T47D (cell line): Measurements from ENCODE around the gene RTN1.
"Not testable (repeated sequence)": the region's sequence is repeated elsewhere in the genome, so short reads cannot be mapped to it uniquely, and the experiment has no call there.

Source experiments
- DNase-seq, 2 experiments: peaks; one replicate each; pipeline versions ENCODE4 v3.0.0 to v3.0.0-alpha.2; 2011 to 2012; ENCODE audit warnings: low read depth in 1 of 2, low spot score in 1 of 2
- JUND ChIP-seq: IDR thresholded peaks from 2 replicates; pipeline ENCODE4 v1.6.1; 2012; ENCODE audit warnings: low read depth
- in situ Hi-C: cut with HindIII; loops from 2 replicates; pipeline ENCODE4 v1.10.0; 2016; ENCODE audit warnings: low sequenced_read_pairs, low pct_unique_long_range_greater_than_20kb

Gene RTN1

DNA sequence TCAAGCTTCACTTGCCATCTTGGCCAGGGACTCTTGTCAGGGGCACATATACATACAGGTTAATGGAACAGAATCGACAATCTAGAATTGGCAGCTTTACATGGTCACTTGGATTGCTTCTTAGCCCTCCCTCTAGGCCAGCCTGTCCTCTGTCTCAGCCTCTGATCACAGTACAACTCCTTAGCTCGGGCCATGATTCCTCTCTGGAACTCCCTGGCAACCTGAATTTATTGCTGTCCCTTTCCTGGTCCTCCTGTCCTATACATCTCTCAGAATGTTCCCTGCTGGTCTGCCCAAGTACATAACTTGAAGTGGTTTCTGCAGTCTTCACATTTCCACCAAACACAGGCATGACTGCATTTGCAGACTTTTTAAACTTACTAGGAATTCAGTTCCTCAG is 214.1 kb downstream of the RTN1 start:
- TF ChIP-seq JUND = no peak
- in situ Hi-C loops = no loop called here
- no peak for DNase-seq

GRCh38 chr14:59654131-59654530 is 216.4 kb downstream of the RTN1 start:
- in situ Hi-C loops, DNase-seq: not testable (repeated sequence)

DNA sequence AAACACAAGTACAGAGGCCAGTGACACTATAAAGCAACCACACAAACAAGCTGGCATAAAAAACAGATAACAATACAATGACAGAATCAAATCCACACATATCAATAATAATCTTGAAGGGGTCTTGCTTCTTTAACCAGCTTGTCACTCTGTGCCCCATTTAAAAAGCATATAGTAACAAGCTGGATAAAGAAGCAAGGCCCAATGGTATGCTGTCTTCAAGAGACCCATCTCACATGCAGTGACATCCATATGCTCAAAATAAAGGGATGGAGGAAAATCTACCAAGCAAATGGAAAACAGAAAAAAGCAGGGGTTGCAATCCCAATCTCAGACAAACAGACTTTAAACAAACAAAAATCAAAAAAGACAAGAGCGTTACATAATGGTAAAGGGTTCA is 223.7 kb downstream of the RTN1 start:
- DNase-seq, in situ Hi-C loops: not testable (repeated sequence)

- in situ Hi-C loops = no loop called here
- DNase-seq = no peak
- no peak for TF ChIP-seq JUND
These were observed 231.7 kb downstream of the RTN1 start for GRCh38 chr14:59638885-59639284.

GRCh38 chr14:59634617-59635016 is 236.0 kb downstream of the RTN1 start:
- no peak for DNase-seq
- in situ Hi-C loops = no loop called here
- no peak for TF ChIP-seq JUND

GRCh38 chr14:59633486-59633885 is 237.1 kb downstream of the RTN1 start:
- no peak for DNase-seq
- in situ Hi-C loops = no loop called here
- no peak for TF ChIP-seq JUND

DNA sequence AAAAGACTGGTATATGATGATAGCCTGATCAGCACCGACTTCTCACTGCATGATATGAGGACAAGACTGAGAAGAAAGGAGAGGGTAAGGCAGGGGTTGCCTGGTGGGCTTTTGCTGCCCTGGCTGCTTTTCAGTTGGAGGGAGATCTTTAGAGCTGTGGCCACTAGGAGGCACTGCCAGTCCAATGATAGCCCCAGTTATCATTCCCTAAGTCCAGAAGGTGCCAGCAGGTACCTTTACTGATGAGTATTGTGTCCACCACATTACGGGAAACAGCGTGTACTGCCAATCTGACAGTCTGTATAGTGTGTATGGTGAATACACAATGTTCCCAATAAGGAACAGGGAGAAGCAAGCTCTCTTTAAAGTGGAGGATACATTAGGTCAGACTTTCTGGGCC is 238.2 kb downstream of the RTN1 start:
- DNase-seq = peak in 1 of 2 experiments; percentile 50
- in situ Hi-C loops = no loop called here
- TF ChIP-seq JUND = no peak

- in situ Hi-C loops = no loop called here
- DNase-seq = peak in 1 of 2 experiments; percentile 25
- no peak for TF ChIP-seq JUND
These were observed 239.3 kb downstream of the RTN1 start for GRCh38 chr14:59631237-59631636.

GRCh38 chr14:59630288-59630963 is 240.2 kb downstream of the RTN1 start:
- in situ Hi-C loops = no loop called here
- TF ChIP-seq JUND = no peak
- DNase-seq = peak; percentile 48 to 69

DNA sequence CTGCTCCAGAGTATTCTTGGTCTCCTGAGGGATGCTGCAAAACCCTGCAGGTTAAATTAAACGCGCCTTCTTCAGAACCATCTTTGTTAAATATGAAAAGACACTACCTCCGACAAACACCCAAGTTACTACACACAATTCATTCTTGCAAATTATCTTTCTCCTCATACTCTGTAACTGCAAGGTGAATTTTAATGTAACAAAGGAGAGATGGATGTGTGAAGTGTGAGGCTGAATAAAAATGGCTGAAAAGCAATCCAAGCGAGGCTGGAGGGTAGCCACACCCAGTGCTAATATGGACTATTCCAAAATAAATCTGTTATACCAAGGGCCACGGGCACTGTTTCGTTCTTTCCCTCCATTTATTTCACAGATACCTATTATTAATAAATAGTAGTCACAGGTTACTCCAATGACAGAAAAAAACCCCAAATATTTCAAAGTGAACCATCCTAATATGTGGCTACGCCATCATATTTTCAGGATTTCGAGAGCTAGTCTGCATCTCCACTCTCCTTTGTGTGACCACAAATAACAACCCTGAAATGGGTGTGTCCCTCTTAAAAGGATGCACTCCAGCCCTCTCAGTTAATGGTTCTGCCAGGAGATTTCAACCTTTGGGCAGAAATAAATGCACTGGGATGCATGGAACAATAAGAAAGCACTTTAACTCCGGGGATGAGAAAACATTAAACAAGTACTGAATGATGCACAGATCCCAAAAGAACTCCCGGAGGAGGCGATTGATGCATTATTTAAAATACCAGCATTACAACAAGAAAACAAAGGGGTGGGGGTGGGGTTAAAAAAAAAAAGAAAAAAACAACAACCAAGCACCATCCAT is 240.9 kb downstream of the RTN1 start:
- in situ Hi-C loops = no loop called here
- TF ChIP-seq JUND = no peak
- no peak for DNase-seq

GRCh38 chr14:59627011-59627520 is 243.5 kb downstream of the RTN1 start:
- no peak for DNase-seq
- in situ Hi-C loops = no loop called here
- no peak for TF ChIP-seq JUND

DNA sequence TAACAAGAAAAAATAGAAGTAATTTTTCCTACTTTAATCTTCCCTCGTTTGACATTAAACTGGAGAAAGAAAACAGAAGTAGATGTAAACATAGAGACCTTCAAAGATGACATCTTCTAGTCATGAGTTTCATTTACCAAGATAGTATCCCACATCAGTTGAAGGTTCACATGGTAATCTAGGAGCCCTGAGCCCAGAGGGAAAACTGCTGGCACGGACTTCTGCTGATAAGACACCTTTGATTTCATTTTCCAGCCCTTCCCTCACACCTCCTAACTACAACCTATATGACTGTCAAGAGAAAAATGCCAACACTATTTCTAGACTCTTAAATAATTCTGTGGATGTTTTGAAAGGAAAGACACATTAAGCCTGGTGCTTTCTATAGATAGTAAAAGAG is 247.9 kb downstream of the RTN1 start:
- no peak for TF ChIP-seq JUND
- in situ Hi-C loops = no loop called here
- DNase-seq = no peak

DNA sequence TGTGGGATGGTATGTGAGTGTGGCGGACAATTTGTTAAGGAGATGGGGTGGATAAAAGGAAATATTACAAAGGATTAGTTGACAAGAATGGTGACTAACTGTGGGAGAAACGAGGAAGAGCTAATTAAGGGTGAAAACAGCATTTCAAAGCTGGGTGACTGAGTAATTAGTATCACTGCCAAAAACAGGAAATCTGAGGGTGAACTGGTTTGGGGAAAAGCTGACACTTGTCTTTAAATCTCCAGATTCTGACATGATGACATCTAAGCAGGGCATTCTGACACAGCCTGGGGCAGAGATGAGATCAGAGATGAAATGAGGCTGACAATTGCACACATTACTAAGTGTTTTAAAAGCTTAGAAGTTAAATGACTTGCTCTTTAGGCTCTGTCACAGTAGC is 251.5 kb downstream of the RTN1 start:
- peak in 1 of 2 experiments; percentile 73 for DNase-seq
- peak; percentile 44; the same call in 1 of the 2 replicates for TF ChIP-seq JUND
- in situ Hi-C loops = no loop called here
